Retinal pigment epithelial cell (primary cell): ENCODE data around the gene C6orf120.

Experiments used
- DNase-seq: peaks from one replicate; pipeline ENCODE4 v3.0.0-alpha.2; 2010; ENCODE audit warnings: low read depth
- H3K4me3 ChIP-seq: 2 replicates; pipeline ENCODE4 v1.5.1; 2011; ENCODE audit warnings: mild to moderate bottlenecking, low read length, control low read depth, moderate library complexity
- CTCF ChIP-seq: conservative IDR thresholded peaks from 2 replicates; pipeline ENCODE4 v1.5.1; 2011; ENCODE audit warnings: low read depth, low read length, control low read depth, inconsistent platforms

The C6orf120 gene

GRCh38 chr6:169659820-169660610, 41.9 kb upstream of the C6orf120 start:
- no peak for TF ChIP-seq CTCF
- H3K4me3 ChIP-seq: no peak overlapping the region
- DNase-seq: no peak

DNA sequence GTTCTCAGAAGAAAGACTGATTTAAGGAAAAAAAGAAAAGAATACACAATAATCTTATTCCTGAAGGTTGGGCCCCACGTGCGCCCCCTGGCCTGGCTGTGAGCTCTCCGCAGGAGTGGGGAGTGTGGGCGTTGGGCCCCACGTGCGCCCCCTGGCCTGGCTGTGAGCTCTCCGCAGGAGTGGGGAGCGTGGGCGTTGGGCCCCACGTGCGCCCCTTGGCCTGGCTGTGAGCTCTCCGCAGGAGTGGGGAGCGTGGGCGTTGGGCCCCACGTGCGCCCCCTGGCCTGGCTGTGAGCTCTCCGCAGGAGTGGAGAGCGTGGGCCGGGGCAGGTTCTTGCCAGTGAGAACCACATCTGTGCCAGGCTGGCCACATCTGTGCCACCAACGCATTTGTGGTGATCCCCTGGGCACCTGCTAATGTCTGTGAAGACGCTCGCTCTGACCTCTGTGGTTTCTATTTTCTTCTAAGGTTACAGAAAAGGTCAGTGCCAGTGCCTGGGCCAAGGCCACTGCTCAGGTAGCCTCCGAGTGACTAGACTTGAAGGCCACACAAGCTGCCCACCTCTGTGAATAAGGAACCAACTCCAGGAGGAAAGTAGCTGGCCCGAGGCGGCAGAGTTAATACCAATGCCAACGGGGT, 41.1 kb upstream of the C6orf120 start:
- no peak overlapping the region for H3K4me3 ChIP-seq
- TF ChIP-seq CTCF: no peak
- no peak for DNase-seq

- no peak overlapping the region for H3K4me3 ChIP-seq
- no peak for DNase-seq
- TF ChIP-seq CTCF: no peak
Observed at GRCh38 chr6:169661391-169661756, 40.6 kb upstream of the C6orf120 start.

GRCh38 chr6:169663468-169663867, 38.5 kb upstream of the C6orf120 start:
- DNase-seq: no peak

DNA sequence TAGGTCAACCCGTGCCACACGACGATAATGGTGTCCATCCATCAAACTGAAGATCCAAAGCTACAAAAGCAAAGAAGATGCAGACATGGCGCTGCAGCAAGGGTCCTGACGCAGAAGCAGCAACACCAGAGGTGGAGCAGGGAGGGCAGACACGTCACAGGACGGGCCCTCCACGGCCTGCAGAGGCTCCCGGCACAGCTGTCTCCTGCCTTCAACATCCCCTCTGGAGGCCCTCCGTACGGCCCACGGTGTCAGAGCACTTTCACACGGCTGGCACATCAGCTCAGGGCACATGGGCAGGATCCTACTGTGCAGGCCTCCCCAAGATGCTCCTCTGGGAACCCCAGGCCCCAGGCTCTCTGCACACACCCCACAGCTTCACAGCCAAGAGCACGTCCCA, 37.7 kb upstream of the C6orf120 start:
- no peak for TF ChIP-seq CTCF
- no peak overlapping the region for H3K4me3 ChIP-seq
- DNase-seq: no peak

More at GRCh38 chr6:169663468-169663867, 38.5 kb upstream of the C6orf120 start:
- no peak for TF ChIP-seq CTCF
- H3K4me3 ChIP-seq: no peak overlapping the region

DNA sequence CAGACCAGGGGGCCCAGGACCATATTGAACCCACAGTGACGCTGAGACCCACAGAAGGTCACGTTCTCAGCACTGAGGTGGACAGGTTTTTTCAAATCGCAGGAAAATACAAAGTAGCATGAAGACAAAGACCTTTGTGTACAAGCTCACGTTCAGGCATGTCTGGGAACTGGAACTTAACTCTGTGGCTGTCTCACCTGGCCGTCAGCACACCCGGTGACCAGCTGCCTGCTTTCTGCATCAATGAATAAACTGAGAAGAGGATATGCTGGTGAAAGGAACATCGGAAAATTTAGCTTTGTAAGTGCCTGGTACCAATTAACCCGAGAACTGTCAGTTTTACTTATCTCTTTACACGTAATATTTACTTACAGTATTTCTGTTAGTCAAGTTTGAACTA, 36.6 kb upstream of the C6orf120 start:
- no peak for TF ChIP-seq CTCF
- no peak for DNase-seq
- no peak overlapping the region for H3K4me3 ChIP-seq

- no peak overlapping the region for H3K4me3 ChIP-seq
- DNase-seq: no peak
- no peak for TF ChIP-seq CTCF
Observed at GRCh38 chr6:169666441-169666840, 35.5 kb upstream of the C6orf120 start.
